ENCODE measurements around the gene TIRAP.
A peak's percentile ranks its signal among the peaks of the same experiment; 100 is the strongest.
"Not testable (repeated sequence)": the region's sequence is repeated elsewhere in the genome, so short reads cannot be mapped to it uniquely, and the experiment has no call there.

The TIRAP gene

DNA sequence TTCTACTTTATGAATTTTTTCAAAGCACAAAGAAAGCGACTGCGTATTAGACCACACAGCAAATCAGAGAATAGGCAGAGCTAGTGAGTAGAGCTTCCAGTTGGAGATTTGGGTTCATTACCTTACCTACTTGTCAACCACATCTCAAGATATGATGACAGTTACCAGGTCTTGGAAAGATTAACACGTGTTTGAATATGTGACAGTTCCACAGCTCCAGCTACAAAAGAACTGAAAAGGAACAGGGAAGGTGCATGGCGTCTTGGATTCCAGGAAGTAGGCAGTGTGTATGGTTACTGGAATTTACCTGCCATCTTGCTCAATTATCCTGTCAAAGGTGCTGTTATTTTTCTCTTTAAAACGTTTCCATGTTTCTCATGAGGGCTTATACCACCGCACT is 5.3 kb downstream of the TIRAP start:
- DNase-seq (ENCODE audit: low spot score) = no peak

DNA sequence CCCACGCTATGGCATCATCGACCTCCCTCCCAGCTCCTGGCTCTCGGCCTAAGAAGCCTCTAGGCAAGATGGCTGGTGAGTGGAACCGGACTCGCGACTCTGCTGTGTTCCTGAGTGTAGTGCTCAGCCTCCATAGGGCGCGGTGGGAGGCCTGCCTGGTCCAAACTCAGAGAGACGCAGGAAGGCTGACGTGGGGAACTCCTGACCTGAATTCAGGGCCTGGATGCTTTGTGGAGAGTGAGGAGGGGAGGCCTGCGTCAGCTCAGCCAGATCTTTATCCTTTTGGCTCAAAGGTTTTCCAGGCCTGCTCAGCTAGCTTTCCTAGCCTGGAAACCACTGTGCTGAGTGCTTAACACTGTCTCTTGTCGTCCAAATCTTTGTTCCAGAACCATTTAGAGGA is 8.0 kb downstream of the TIRAP start:
- DNase-seq (ENCODE audit: low spot score) = no peak

DNA sequence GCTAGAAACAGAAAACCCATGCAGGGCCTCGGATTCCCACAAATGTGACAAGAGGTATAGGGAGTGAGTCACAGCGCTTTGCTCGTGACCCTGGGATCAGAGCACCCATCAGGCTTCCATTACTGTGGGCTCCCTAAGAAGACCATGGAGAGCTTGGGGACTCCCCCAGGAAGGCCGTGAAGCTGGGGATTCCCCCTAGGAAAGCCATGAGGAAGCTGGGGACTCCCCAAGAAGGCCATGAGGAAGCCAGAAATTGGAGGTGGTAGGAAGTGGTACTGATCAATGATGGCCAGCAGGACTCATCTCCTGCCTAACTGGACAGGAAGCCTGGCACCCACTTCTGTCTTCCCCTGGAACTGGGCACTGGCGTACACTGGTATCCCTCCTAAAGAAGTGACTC is 10.8 kb downstream of the TIRAP start:
- no peak for DNase-seq (ENCODE audit: low spot score)

DNA sequence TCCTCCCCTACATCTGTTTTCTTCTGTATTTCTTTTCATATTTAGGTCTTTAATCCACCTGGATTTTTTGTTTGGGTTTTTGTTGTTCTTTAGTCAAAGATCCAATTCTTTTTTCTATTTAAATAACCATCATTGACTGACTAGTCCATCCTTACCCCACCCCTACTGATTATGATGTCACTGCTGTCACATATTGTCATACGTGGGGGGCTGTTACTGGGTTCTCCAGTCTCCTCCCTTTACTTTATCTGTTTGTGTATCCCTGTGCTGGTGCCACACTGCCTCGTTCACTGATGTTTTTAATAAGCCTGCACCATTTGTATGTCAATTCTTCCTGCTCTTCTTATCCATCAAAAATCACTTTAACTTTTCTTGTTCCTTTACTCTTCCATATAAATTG is 14.1 kb downstream of the TIRAP start:
- no peak for DNase-seq (ENCODE audit: low spot score)

DNA sequence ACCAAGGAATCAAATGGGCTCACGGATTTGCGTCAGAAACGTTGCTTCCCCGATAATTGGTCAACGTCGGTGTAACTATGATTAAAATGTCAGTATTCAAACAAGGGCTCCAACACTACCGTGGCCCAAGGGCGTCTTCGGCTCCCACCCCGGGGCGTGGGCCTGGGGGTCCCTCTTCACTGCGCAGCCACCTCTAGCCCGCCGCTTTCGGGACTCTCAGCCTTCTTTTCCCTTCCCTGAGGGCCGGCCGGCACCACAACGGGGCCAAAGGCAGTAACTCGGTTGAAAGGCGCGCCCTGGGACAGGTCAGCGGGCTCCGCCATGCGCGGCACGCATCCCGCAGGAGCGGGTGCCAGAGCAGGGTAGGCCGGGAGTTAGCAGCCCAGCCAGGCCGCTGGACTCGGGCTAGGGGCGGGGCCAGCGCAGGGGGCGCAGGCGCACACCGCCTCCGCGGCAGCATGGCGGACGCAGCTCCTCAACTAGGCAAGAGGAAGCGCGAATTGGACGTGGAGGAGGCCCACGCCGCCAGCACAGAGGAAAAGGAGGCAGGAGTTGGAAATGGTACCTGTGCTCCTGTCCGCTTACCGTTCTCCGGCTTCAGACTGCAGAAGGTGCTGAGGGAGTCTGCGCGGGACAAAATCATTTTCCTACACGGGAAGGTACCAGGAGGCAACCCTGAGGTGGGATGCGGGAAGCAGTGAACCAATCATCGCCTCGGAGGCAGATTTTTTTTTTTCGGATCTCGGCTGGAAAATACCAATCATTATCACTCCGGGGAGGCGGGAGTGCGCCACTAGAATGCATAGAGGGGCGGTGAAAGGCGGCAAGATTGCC is 20.9 kb downstream of the TIRAP start, which contains the start of gene DCPS:
DCPS (plus strand) TSS at position 438 of the 834 bp plus-strand sequence; CDS start at position 459, 21 bp downstream.
- DNase-seq (ENCODE audit: low spot score) = peak; percentile 82

DNA sequence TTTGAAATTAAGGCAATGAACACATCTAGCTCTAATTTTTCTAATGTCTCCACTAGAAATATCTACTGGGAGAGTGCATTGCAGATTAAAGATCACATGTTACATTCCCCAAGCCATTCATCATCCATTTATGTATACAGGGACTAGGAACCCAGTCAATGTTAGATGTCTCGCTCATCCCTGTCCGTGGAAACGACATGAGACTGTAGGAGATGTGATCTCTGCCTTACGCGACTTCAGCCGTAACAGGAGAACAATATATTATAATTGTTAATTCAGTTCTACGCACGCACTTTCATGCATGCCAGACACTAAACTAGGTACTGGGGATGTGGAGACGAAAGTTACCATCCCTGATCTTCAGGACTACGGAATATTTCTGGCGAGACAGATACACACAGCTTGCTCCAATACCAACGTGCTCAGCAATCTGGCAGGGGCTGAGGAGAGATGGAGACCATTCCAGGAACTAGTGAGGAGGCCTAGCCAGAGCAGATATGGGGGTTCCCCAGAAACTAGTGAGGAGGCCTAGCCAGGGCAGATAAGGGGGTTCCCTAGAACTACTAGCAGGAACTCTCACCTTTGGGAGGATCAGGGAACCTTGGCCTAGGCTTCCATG is 21.7 kb downstream of the TIRAP start:
- DNase-seq (ENCODE audit: low spot score) = peak; percentile 16

DNA sequence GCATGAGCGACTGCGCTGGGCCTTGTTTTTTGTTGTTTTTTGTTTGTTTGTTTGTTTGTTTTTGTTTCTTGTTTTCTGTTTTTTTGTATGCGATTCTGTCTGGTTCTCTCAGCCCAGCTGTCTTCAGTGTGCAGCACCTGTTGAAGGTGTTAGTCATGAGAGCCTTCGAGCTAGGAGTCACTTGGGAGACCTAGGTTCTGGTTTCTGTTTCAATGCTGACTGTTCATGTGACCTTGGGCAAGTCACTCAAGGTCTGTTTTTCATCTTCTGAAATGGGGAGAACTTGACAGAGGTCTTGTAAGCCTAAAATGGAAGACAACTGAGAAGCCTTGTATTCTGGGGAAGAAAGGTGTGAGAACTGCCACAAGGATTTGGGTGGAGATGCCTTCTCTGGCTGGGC is 22.8 kb downstream of the TIRAP start:
- no peak for DNase-seq (ENCODE audit: low spot score)

DNA sequence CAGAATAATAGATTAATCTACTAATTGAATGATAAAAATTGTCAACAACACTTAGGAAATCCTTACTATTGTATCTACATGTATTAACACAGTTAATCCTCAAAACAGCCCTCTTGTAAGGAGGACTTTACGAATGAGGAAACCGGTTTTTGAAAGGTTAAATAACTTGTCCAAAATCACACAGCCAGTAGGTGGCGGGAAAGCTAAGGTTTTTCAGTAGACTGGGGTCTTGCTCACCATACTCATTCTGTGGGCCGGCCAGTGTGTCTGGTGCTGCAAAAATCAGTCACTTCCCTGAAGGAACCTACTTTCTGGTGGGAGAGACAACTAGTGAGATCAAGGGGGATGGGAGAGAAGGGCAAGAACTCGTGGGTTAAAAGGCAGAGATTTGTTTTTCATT is 24.8 kb downstream of the TIRAP start:
- peak; percentile 21 for DNase-seq (ENCODE audit: low spot score)

DNA sequence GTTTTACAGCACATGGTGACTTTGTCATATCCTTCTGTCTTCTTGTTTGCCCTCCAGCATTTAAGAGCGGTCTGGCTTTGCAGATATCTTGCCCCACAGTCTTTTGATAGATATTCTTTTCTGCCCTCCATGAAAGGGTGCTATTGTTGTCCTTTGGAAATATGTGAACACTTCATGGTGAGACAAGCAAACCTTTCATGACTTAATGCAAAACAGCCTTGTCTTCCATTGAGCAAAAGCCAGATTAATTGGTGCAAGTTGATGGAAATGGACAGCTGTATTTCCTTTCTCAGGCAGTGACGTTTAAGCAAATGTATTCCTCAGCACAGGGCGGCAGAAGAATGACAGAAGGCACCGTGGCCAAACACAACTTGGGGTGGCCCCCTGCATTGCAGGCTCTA is 25.4 kb downstream of the TIRAP start:
- DNase-seq (ENCODE audit: low spot score) = no peak

DNA sequence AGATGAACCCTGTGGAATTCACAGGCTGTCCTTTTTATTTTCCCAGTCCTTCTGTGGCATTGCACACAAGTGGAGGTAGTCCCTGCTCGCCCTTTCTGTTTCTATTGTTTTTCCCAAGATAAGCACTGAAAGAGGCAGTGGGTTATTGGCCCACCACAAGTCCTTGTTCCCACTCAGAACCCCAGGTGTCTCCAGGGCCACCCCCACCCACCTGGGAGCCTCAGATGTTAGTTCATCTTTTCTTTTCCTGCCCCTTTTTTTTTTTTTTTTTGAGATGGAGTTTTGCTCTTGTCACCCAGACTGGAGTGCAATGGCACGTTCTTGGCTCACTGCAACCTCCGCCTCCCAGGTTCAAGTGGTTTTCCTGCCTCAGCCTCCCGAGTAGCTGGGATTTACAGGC is 25.9 kb downstream of the TIRAP start:
- DNase-seq (ENCODE audit: low spot score) = not testable (repeated sequence)

DNA sequence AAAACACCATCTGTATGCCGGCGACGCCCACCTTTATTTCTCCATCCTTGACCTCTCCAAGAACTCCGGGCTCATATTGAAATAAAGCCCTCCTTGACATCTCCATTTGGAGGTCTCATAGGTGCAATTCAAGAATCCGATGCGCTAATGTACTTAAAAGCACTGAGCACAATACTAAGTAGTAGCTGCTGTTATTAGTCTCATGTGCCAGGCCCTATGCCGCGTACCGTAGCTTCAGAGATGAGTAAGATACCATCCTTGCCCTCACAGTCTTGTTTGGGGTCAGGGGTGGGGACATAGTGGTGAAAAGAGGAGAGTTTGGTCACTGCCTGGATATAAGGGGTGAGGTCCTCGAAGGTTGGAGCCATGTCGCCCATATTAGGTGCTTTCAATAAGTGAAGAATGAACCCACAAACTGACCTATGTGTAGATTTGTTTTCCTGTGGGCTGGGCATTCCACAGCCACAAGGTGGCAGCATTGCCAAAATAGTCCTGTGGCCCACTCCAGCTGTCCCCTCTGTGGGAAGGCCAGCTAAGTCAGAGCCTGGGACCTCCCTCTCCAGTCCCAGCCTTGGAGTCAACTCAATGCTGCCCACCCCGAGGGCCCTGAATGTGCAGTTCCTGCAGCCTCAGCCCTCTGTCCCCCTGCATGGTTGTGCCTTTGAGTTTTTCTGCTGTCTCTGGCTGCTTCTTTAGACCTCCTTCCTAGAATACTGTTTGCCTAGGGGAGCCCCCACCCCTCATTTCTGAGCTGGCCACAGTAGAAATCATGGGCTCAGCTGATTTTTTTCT is 27.5 kb downstream of the TIRAP start:
- DNase-seq (ENCODE audit: low spot score) = peak; percentile 80

DNA sequence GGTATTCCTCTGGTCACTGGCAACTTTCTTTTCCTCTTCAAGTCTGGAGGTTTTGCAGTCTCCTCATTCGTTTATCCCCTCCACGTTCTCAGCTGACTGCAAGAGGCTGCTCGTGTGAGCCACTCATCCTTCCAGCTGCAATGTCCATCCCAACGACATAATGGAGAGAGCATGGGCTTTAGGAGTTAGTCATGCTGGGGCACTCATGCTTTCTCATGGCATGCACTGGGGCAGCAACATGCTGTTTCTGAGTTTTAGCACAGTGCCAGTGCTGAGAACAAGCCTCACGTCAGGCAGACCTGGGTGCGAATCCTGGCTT is 28.1 kb downstream of the TIRAP start:
- DNase-seq (ENCODE audit: low spot score) = no peak

DNA sequence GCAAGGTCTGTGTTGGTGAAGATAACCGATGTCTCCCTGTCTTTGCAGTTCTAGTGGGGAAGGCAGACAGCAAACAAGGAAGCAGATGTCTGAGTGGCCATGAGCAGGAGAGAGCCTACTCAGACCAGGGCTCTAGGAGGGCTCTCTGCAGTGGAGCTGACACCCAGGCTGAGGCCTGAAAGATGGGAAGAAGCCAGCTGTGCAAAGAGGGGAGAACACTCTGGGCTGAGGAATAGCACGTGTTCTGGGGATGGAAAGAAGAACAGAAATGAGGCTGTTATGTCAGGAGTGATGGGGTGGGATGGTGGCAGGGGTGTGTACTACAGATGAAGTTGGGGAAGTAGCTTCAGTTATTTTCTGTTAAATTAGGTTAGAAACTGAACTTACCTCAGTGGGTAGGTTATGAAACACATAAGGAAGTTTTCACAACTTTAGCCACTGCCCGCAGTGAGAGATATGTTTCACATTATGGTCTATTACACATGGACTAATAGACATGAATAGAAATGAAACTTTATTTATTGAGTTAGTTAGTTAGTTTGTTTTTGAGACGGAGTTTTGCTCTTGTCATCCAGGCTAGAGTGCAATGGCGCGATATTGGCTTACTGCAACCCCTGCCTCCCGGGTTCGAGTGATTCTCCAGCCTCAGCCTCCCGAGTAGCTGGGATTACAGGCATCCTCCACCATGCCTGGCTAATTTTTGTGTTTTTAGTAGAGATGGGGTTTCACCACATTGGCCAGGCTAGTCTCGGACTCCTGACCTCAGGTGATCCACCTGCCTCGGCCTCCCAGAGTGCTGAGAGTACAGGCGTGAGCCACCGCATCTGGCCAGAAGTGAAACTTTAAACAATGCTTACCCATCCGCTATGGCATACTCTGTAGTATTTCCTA is 28.8 kb downstream of the TIRAP start:
- no peak for DNase-seq (ENCODE audit: low spot score)

DNA sequence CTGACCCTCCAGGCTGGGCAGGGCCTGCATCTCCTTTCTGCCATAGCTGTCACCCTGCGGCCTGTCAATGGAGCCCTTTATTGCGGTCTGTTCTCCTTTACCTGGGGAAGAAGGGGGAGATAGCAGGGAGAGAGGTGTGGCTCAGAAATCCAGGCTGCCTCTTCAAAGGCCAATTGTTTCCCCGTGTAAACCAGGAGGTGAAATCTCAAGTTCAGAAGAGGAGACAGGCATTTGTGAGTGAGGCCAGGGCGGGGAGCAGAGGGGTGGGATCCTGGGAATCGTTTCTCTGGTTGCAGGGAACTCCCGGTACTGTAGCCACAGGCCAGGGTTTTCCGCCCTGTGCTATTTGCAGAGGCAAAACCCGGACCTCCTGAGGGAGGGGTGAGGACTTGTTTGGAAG is 30.1 kb downstream of the TIRAP start:
- no peak for DNase-seq (ENCODE audit: low spot score)

DNA sequence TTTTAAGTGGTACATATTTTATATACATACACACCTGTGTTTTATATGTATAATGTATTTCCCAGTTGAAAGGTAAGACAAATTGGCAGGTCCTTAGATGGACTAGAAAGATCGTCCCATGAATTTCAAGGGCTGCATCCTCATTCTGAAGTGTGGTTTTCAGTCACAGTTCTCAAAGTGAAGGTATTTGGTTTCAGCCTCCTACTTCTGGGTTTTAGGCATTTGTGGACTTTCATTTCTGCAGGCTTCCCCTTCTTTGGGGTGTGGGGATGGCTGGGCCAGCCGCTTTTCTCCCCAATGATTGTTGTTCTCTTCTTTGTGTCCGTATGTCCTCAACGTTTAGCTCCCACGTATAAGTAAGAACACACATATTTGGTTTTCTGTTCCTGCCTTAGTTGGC is 30.9 kb downstream of the TIRAP start:
- no peak for DNase-seq (ENCODE audit: low spot score)

DNA sequence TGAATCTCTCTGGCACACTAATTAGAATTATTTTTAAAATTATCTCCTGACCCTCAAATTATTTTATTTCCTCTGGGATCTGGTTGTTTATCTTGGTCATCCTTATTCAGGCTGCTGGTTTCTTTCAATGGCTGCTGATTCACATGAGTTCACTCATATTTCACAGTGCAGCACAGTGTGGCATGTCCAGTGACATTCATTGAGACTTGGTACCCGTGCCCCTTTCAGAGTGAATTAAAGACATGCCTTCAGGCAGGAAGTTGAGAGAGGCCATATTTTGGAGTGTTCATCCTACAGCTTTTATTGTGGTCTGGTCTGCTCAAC is 34.5 kb downstream of the TIRAP start:
- no peak for DNase-seq (ENCODE audit: low spot score)

DNA sequence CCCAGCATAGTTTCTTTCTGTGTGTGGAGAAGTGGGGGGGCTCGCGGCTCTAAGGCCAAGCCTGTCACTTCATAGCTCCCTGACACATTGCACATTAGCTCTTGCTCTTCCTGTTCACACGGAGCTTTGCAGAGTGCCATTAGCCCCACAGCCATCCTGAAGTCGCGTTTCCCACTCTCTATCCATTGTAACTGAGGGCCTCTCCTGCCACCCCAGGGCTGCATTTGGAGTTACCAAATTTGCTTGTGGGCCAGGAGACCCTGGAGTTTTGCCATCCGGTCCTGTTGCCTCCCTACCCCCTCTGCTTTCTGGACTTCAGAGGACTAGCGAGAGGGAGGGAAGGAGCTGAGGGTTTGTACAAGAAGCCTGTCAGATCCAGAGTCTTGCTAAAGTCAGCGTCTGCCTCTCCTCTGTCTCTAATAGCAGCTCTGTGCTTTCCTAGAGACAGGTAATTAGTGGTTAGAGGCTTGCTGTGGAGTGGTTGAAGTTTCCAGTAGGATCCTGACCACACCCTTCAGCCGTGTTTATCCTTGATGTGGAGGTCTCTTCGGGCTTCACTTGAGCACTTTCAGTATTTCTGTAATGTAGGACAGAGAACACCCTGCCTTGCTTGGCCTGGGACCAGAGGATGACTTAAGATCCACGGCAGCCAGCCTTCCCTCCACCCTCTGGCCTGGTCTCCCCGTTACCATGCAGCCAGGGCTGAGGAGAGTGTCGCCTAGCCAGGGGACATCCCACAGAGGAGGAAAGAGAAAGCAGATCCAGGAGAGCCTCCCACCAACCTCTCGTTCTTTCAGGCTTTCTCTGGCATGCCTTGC is 35.1 kb downstream of the TIRAP start:
- no peak for DNase-seq (ENCODE audit: low spot score)

DNA sequence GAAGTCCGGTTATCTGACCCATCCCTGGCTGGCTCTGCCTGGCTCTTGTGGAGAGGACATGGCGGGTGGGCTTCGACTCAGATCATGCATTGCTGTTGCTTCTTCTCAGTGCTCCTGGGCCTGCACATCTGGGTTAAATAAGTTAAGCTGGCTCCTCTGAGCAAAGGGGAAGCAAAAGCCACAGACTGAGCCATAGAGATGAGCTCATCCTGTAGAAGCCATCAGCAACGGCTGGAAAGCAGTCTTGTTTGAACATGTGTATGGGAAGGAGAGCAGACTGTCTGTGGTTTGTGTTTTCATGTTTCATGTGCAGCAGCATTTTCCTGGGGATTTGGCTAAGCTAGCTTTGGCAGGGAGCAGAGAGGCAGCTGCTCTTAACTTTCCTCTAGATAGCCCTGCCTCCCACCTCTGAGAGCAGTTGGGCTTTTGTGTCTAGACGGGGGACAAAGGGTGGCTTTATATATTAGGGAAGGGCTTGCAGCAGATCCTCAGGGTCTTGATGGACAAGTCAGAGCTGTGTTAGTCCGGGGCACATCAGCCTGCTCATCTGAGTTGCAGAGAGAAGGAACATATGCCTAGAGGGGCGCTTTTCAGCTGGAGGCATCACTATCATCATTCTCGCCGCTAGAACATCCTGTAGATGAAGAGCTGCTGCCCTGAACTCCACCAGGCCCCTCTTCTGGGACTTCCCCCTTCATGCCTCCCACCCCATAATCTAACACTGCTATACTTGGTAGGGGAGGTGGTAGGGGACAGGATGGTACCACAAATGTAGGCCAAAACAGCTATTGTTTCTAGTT is 35.9 kb downstream of the TIRAP start:
- DNase-seq (ENCODE audit: low spot score) = no peak

DNA sequence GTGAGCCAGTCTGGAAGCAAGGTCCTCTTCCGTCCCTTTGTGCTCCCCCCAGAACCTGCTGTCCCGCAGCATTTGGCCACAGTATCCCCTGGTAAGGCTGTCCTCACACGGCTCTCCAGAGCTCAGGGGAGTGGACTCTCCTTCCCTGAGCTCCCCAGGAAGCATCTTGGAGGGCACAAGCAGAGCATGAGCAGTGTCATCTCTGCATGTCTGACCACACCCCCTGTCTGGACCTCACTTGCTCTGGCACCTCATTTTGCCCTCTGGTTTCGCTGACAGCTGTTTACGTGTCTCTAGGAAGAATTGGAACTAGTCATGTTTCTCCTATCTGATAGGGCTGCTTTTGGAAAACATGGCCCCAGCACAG is 36.5 kb downstream of the TIRAP start:
- no peak for DNase-seq (ENCODE audit: low spot score)

DNA sequence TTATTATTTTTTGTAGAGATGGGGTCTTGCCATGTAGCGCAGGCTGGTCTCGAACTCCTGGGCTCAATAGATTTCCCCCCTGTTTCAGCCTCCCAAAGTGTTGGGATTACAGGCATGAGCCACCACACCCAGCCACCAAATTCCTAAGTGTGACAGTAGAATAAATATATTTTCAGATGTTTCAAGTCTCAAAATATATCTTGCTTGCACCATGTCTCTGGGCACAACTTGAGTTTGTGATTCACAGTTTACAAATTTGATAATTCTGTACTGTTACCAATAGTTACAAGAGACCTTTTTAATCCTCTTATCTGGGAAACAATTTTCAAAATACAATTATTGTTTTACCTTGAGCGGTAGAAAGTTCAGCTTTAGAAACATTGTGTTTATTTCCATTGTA is 40.1 kb downstream of the TIRAP start:
- no peak for DNase-seq (ENCODE audit: low spot score)

All from hematopoietic multipotent progenitor cell treated with erythropoietin and hydrocortisone succinate and interleukin-3 and kit ligand, for 15 days (in vitro differentiated cells).